Uterus (tissue), 2 donors: ENCODE results near the gene BTLA.

Experiments
- POLR2A ChIP-seq, 2 donors: fragments of 450-650 bp; IDR thresholded peaks; one replicate each; pipeline ENCODE4 v1.6.1; 2016; ENCODE audit warnings: antibody characterized with exemption in 2 of 2, mild to moderate bottlenecking in 1 of 2, moderate library complexity in 1 of 2
- TF ChIP-seq, protein P1 (sequence below), 4 experiments: fragments of 200-600 bp in 2 of 4; fragments of 450-650 bp in 2 of 4; sonication (generic) in 2 of 4; IDR thresholded peaks; one replicate each; pipeline ENCODE4 v1.5.1; 2016 to 2019; ENCODE audit warnings: antibody characterized with exemption in 4 of 4, mild to moderate bottlenecking in 2 of 4, moderate library complexity in 1 of 4

- TF ChIP-seq, protein P1, sequence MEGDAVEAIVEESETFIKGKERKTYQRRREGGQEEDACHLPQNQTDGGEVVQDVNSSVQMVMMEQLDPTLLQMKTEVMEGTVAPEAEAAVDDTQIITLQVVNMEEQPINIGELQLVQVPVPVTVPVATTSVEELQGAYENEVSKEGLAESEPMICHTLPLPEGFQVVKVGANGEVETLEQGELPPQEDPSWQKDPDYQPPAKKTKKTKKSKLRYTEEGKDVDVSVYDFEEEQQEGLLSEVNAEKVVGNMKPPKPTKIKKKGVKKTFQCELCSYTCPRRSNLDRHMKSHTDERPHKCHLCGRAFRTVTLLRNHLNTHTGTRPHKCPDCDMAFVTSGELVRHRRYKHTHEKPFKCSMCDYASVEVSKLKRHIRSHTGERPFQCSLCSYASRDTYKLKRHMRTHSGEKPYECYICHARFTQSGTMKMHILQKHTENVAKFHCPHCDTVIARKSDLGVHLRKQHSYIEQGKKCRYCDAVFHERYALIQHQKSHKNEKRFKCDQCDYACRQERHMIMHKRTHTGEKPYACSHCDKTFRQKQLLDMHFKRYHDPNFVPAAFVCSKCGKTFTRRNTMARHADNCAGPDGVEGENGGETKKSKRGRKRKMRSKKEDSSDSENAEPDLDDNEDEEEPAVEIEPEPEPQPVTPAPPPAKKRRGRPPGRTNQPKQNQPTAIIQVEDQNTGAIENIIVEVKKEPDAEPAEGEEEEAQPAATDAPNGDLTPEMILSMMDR (IDR thresholded peaks at IDR 0.05) = no peak
- no peak for TF ChIP-seq POLR2A (IDR thresholded peaks at IDR 0.05)
These were observed 24.5 kb downstream of the BTLA start for GRCh38 chr3:112474796-112475195.
